Stimulated activated CD4-positive, alpha-beta T cell treated with anti-CD3 and anti-CD28 coated beads, TNF-alpha, amount 100 ng/mL, for 48 hours (primary cell): Measurements from ENCODE around the gene BRIP1.
"Not testable (repeated sequence)": the region's sequence is repeated elsewhere in the genome, so short reads cannot be mapped to it uniquely, and the experiment has no call there.

Experiments used
- DNase-seq, 3 donors: peaks; one replicate each; pipeline ENCODE4 v3.0.0-alpha.2; 2020; ENCODE audit warnings: low read depth in 3 of 3

Gene BRIP1

DNA sequence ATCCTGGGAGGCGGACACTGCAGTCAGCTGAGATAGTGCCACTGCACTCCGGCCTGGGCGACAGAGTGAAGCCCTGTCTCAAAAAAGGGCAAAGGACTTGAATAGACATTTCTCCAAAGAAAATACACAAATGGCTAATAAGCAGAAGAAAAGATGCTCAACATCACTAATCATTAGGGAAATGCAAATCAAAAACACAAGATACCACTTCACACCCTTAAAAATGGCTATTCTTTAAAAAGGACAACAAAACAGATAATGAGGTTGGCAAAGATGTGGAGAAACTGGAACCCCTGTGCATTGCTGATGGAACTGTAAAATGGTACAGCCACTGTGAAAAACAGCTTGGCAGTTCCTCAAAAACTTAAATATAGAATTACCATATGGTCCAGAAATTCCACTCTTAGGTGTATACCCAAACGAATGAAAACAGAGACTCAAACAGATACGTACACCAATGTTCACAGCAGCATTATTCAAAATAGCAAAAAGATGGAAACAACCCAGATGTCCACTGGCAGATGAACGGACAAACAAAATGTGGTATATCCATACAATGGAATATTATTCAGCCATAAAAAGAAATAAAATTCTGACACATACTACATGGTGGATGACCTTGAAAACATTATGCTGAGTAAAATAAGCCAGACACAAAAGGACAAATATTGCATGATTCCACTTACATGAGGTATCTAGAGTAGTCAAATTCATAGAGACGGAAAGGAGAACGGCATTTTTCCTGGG, 35.5 kb downstream of the BRIP1 start:
- DNase-seq: no peak

DNA sequence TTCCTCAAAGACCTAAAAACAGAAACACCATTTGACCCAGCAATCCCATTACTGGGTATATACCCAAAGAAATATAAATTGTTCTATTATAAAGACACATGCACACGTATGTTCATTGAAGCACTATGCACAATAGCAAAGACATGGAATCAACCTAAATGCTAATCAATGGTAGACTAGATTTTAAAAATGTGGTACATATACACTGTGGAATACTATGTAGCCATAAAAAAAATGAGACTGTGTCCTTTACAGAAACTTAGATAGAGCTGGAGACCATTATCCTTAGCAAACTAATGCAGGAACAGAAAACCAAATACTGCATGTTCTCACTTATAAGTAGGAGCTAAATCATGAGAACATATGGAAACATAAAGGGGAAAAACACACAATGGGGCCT, 36.5 kb downstream of the BRIP1 start:
- DNase-seq: not testable (repeated sequence)

DNA sequence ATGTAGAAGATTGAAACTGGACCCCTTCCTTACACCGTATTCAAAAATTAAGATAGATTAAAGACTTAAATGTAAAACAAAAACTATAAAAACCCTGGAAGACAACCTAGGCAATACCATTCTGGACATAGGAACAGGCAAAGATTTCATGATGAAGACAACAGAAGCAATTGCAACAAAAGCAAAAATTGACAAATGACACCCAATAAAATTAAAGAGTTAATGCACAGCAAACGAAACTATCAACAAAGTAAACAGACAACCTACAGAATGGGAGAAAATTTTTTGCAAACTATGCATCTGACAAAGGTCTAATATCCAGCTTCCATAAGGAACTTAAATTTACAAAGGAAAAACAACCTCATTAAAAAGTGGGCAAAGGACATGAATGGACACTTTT, 37.1 kb downstream of the BRIP1 start:
- not testable (repeated sequence) for DNase-seq

DNA sequence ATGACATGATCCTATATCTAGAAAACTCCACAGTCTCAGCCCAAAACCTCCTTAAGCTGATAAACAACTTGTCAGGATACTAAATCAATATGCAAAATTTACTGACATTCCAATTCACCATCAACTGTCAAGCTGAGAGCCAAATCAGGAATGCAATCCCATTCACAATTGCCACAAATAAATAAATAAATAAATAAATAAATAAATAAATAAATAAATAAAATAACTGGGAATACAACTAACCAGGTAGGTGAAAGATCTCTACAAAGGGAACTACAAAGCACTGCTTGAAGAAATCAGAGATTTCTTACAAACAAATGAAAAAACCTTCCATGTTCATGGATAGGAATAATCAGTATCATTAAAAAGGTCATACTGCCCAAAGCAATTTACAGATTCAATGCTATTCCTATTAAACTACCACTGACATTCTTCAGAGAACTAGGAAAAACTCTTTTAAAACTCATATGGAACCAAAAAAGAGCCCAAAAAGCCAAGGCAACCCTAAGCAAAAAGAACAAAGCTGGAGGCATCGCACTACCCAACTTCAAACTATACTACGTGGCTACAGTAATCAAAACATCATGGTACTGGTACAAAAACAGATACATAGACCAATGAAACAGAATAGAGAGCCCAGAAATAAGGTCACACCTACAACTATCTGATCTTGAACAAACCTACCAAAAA, 37.7 kb downstream of the BRIP1 start:
- no peak for DNase-seq

DNA sequence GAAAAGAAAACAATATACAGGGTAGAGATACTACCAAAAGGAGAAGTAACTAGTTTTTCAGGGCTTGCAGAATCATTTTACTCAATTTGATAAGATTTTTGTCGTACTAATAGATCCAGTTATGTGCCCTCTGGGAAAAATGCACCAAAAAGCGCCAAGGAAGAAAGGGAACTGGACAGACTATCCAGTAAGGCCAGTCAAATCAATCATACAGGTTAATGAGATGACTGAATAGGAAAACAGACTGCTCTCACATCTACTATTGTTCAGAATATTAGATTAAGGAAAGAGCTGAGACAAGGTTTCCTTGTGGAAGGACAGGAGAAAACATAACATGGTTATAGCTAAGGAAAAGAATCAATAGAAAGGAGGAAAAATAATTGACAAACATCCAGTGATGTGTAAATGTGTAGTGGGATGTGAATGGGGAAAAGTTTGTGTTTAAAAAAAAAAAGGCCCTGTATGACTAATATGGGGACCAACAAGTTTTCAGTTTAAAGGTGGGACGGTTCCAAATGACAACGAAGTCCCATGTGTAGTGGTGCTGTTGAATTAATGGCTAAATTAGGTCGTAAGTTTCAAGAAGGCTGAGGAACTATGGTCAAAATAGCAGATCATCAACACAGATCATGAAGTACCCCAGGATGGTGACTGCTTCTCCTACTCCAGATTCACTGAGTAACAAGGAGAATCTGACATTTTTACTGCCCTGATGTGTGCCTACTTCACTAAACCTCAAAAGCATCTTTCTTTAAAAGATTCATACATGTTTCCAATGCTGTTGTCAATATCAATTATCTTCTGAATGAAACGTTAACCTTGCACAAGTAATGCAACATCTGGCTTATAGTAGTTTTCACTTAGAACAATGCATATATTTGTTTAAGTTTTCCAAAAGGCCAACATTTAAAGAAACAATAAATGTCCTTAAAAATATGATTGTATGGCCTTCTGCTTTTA, 40.7 kb downstream of the BRIP1 start:
- no peak for DNase-seq

DNA sequence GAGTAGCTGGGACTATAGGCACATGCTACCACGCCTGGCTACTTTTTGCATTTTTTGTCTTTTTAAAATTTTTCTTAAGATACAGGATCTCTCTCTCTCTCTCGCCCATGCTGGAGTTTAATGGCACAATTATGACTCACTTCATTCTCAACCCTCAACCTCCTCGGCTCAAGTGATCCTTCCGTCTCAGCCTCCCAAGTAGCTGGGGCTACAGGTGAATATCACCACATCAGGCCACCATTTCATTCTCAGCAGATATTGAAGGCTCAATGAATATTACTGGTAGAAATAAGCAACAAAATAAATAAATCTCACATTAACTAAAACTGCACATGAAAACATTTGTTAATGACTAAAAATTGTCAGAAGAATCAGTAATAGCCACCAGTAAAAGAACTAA, 41.7 kb downstream of the BRIP1 start:
- no peak for DNase-seq

DNA sequence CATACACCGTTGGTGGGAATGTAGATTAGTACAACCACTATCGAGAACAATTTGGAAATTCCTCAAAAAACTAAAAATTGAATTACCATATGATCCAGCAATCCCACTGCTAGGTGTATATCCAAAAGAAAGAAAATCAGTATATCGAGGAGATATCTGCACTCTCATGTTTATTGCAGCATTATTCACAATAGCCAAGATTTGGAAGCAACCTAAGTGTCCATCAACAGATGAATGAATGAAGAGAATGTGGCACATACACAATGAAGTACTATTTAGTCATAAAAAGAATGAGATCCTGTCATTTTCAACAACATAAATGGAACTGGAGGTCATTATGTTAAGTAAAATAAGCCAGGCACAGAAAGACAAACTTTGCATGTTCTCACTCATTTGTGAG, 44.1 kb downstream of the BRIP1 start:
- DNase-seq: not testable (repeated sequence)

DNA sequence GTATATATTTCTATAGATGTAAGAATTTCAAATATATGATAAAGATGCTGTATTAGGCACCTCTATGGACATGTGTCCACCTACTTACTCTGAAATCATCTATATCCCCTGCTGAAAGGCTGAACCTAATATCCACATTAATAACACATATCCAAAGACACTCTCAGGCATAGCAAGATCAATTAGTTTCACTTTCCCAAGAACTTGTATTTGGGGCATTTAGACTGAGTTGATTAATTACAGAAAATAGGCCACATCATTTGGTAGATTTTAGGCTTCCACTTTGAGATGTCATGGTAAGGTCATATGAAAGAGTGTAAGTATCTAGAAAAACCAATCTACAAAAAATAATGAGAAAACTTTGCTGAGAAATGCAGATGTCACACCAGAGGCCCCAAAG, 45.1 kb downstream of the BRIP1 start:
- DNase-seq: no peak

DNA sequence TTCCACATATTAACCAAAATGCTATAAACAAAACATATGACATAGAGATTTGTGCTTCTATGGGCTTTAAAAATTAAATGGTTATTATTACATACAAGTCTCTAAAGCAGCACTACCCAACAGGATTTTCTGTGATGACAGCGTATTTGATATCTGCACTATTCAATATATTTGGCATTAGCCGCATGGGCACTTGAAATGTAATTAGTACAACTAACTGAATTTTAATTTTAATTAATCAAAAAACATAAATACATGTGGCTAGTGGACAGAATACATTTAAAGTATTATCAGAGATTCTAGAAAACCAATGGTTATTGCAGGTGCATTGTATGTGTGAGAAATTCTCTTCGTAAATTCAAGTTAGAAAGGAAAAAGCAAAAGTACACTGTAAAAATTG, 45.9 kb downstream of the BRIP1 start:
- no peak for DNase-seq

DNA sequence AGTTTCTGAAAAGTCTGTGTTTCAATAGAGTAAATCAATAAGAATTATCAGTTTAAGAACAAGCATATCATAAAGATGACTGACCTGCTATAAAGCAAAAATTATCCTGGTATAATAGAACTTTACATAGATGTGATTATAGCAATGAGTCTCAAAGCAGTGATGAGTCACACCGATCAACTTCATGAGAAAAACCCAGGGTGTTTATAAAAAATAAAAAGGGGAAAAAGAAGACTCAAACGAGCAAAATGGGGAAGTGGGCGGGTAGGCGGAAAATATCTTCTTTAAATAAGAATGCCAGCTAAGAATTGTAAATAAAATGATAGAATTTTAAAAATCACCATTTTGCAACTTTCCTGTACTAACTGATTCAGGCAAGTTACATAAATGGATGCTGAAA, 46.8 kb downstream of the BRIP1 start:
- DNase-seq: no peak

DNA sequence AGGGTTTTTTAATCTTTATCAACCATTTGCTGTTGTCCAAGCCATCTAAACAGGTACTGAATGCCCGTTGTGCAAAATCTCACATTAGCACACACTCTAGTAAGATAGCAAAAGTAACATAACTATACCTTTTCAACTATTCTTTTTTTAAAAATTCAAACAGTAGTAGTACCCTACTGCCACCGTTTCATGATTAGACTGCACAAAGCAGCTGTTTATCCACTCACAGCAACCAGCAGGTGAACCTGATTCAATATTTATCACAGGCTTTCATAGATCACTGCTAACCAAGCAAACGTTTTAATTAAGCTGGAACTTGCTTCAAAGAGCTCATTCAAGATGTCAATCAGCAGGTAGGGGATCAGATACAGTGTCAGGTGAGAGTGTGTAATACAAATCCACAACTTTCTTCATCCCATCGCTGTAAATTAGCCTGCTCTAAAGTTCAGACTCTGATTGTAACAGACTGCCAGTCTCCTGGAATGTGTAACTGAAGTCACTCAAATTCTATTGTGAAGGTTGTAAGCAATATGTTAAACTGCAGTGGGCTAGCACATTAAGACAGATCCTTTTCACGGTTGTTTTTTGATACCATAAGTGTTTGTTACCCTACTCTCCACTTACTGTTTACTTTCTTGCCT, 47.3 kb downstream of the BRIP1 start:
- no peak for DNase-seq

DNA sequence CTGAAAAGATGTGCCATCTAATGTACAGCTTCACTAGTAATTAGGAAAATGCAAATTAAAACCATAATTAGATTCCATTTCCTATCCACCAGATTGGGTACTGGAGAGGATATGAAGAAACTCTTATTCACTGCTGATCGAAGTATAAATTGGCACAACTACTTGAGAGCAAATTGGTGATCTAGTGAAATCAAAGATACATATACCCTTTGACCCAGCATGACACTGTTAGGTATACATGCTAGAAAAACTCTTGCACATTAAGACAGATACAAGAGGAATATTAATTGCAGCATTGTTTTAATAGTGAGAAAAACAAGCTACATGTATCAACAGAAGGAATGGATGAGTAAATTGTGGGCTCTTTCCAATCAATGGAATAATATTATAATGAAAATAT, 48.8 kb downstream of the BRIP1 start:
- no peak for DNase-seq

DNA sequence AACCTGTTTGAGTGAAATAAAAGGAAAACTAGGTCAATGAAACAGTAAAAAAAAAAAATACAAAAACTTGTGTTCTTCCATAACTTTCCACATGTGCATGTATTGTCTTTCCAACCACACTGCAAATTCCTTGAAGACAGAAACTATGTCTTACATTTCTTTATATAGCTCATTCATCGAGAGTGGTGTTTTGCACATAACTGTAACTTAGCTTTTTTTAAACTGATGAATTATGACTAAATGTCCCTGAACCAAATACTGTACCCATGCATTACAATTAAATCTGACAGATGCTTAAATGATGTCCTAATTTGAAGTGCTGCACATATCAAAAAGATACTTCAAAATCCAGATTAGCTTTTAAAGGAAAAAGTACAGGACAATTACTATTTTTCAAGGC, 50.1 kb downstream of the BRIP1 start:
- DNase-seq: no peak

DNA sequence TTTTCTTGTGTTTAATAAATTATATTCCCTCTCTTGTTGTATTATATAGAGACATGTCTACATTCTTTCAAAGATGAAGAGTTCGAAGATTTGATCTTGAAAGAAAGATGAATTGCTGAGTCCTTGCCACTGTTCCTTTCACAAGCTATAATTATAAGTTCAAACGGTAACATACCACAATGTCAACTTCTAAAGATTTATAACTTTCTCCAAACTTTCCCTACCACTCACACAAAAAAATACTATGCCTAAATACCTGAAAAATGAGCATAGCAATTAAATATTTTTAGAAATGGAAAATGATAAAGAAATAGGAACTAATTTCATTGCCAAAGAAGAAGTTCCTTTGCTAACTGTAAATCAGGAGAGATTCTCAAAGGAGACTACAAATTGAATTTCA, 50.6 kb downstream of the BRIP1 start:
- DNase-seq: no peak

DNA sequence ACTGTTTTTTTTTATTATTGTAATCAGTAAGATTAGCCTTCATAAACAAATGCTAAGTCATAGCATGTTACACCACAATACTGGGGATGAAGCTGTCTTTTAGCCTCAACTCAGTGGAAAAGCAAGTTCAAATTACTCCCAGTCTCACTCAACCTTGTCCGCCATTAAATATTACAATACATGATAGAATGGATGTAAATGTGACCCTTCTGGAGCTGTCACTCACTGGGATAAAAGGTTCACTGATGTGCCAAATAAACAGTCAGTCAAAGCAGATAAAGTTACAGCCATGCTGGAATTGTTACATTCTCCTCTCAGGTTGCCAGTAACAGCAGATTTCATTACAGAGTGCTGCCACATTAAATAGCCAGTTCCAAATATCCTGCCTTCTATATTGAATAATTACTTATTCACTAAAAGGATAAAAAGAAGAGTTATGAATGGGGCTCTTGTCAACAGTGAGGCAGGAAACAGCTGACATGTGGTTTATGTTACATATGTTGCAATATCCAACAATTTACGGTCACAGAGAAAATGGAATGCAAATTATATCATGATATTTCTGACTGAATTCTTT, 53.4 kb downstream of the BRIP1 start:
- DNase-seq: no peak

DNA sequence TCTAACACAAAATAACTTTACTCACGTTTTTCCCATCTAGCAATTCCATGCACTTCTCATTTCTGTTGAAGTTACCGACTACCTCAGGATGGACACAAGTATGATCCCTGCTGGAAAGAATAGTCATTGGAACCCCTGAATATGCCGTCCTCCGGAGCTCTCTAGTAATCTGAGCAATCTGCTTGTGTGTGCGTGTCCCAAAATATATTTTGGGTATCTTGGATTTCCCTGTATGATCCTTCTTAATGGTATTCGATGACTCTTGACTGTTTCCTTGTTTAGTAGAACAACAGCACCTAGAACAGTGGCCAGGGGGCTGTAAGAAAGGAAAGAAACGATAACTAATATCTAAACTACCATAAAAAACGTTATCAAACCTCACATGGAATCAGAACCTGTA, 54.9 kb downstream of the BRIP1 start:
- DNase-seq: no peak

DNA sequence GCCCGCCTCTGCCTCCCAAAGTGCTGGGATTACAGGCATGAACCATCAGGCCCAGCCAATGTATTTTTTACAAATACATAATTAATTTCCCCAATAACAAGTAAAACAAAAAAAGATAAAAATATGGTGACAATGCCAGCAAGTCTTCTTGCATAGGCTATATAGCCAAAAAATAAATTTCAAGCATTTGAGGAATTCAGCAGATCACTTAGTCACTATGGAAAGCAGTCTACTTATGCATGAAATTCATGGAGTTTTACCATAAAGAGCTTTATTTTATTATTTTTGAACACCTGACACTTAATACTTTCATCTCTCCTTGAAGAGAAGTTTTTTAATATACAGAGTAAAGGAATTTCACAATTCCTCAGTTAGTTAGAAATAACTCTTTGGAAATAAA, 56.4 kb downstream of the BRIP1 start:
- no peak for DNase-seq

DNA sequence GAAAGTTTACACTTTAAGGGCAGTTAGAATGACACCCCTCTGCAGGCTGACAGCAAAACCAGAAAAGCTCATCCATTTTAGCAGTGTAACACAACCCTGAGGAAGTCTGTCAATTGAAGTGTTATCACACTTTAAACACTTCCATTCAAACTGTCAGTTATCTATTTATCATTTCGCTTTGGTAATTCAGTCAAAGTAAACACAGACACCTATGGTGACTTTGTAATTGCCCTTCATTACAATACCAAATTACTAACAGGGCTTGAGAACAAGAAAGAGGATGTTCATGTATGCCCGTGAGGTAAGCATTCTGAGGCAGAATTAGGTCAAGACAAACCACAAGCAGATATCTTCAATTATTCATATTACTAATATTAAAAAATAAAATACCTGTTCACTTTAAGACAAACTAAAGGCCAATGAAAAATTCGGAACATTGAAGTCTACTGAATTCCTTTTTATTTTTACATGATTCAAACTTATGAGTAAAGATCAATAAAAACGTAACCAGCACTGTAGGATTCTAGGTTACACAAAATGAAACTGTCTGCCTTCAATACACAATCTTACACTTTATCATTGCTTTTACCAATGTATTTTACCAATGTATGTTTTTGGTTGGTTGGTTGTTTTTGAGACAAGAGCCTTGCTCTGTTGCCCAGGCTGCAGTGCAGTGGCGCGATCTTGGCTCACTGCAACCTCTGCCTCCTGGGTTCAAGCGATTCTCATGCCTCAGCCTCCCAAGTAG, 57.1 kb downstream of the BRIP1 start:
- DNase-seq: no peak

DNA sequence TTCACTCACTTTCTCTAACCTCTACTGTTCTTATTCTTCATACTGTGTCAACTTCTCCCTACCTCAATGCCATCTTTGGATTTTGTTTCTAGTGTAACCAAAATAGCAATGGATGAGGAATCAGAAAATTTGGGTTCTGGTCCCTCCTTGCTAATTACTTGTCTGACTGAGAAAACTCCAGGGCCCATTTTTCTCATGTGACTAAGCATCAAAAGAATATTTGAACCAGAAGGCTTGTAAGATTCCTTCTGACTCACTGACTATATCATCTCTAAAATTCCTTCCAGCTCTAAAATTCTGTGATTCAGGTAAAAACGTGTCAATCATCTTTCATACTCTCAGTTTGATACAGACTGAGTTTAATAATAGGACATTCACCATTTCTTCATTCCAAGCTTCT, 57.9 kb downstream of the BRIP1 start:
- no peak for DNase-seq

DNA sequence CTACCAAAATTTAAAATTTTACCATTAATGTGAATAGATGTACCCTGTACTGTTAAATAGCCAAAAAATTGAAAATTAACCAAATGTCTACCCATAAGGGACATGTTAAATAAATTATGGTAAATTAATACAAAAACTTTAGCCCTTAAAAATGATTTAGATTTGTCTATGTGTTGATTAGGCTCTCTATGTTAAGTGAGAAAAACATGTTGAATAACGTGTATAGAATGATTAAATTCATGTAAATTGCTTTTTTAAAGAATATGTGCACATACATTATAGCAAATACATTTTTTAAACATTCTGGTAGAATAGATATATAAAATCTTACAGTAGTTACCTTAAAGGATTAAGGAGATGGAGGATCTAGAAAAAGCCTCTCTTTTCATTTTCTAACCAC, 59.5 kb downstream of the BRIP1 start:
- no peak for DNase-seq

DNA sequence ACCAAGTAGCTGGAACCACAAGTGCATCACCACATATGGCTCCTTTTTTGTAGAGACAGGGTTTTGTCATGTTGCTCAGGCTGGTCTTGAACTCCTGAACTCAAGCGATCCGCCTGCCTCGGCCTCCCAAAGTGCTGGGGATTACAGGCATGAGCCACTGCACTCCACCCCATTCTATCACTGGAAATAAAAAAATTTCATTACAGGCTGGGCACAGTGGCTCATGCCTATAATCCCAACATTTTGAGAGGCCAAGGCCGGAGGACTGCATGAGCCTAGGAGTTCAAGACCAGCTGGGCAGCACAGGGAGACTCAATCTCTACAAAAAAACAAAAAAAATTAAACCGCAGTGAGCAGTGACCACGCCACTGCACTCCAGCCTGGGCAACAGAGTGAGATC, 60.1 kb downstream of the BRIP1 start:
- no peak for DNase-seq
